Large intestine (tissue), 3 donors: Measurements from ENCODE around the gene TEAD2. TPM values are rescaled to one million over a fixed set of nuclear protein-coding genes. Genes with fewer than 3 reads are reported as not detected.
"Not testable (repeated sequence)": the region's sequence is repeated elsewhere in the genome, so short reads cannot be mapped to it uniquely, and the experiment has no call there.

ENCODE experiments used
- DNase-seq, 2 donors: peaks; one replicate each; pipeline versions ENCODE4 v3.0.0 to v3.0.0-alpha.2; 2013
- H3K27ac ChIP-seq: one replicate; pipeline ENCODE4 v1.5.1; 2013; ENCODE audit warnings: low read length
- H3K27me3 ChIP-seq: 2 replicates; pipeline ENCODE4 v1.6.1; 2013; ENCODE audit warnings: low read length; ENCODE audit not compliant: control insufficient read depth, insufficient read depth
- H3K36me3 ChIP-seq: 2 replicates; pipeline ENCODE4 v1.6.1; 2013; ENCODE audit warnings: low read length; ENCODE audit not compliant: control insufficient read depth, insufficient read depth
- H3K4me1 ChIP-seq: one replicate; pipeline ENCODE4 v1.6.1; 2013; ENCODE audit warnings: low read length; ENCODE audit not compliant: control insufficient read depth, insufficient read depth
- H3K4me3 ChIP-seq: one replicate; pipeline ENCODE4 v1.5.1; 2013; ENCODE audit warnings: low read length
- H3K9me3 ChIP-seq: one replicate; pipeline ENCODE4 v1.6.1; 2013; ENCODE audit warnings: mild to moderate bottlenecking, low read depth, low read length, moderate library complexity; ENCODE audit not compliant: control insufficient read depth
- WGBS: methylation state at CpG from one replicate; pipeline ENCODE4 v1.1.5; 2013; ENCODE audit warnings: low lambda C conversion rate; ENCODE audit not compliant: insufficient coverage; 5-methylcytosine and 5-hydroxymethylcytosine counted together
- polyA plus RNA-seq: library from polyadenylated mRNA; unstranded; fragments of 120-200 nt; gene quantifications from one replicate; pipeline ENCODE4 v1.2.1, GENCODE V29; 2013

Gene TEAD2
- polyA plus RNA-seq, 1 donor = 17.2 TPM

GRCh38 chr19:49338023-49338677 lies 24.1 kb downstream of the TEAD2 start:
- peaks cover 14% of the 10 kb centered on the region for H3K36me3 ChIP-seq
- WGBS = no CpG with 5 or more reads among the region's 34 CpGs
- H3K4me1 ChIP-seq = peaks cover 4% of the 10 kb centered on the region
- no peak overlapping the region for H3K4me3 ChIP-seq
- H3K27ac ChIP-seq = no peak overlapping the region
- peaks cover 10% of the 10 kb centered on the region for H3K9me3 ChIP-seq
- H3K27me3 ChIP-seq = peaks cover 47% of the 10 kb centered on the region
- no peak for DNase-seq

DNA sequence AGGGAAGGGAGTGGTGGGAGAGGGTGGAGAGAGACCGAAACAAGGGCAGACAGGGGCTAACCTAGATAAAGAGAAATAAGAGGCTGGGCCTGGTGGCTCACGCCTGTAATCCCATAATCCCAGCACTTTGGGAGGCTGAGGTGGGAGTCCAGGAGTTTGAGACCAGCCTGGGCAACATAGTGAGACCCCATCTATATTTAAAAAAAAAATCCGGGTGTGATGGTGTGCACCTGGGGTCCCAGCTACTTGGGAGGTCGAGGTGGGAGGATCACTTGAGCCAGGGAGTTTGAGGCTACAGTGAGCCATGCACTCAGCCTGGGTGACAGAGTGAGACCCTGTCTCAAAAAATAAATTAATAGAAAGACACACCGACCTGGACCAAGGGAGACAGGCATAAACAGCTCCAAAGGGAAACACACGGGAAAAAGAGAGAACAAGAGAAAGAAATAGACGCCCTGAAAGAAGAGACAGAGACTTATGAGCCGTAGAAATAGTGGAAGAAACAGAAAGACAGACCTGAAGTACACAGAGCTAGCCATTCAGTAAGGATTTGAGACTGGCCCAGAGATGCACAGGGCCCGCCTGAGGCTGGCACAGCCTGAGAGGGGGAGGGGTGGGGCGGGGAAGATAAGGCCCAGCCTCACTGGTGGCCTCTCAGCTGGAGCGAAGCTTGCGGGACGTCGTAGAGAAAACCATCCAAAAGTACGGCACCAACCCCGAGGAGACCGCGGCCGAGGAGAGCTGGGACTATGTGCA lies 24.8 kb downstream of the TEAD2 start:
- Histone ChIP-seq H3K27me3 (peaks cover 47% of the 10 kb centered on the region), H3K9me3 (peaks cover 10% of the 10 kb centered on the region), H3K36me3 (peaks cover 9% of the 10 kb centered on the region), H3K4me3 (no peak overlapping the region), H3K4me1 (peaks cover 4% of the 10 kb centered on the region), H3K27ac (no peak overlapping the region)
- DNase-seq = no peak
- 74% methylated on average over 3 of the region's 19 CpGs for WGBS

DNA sequence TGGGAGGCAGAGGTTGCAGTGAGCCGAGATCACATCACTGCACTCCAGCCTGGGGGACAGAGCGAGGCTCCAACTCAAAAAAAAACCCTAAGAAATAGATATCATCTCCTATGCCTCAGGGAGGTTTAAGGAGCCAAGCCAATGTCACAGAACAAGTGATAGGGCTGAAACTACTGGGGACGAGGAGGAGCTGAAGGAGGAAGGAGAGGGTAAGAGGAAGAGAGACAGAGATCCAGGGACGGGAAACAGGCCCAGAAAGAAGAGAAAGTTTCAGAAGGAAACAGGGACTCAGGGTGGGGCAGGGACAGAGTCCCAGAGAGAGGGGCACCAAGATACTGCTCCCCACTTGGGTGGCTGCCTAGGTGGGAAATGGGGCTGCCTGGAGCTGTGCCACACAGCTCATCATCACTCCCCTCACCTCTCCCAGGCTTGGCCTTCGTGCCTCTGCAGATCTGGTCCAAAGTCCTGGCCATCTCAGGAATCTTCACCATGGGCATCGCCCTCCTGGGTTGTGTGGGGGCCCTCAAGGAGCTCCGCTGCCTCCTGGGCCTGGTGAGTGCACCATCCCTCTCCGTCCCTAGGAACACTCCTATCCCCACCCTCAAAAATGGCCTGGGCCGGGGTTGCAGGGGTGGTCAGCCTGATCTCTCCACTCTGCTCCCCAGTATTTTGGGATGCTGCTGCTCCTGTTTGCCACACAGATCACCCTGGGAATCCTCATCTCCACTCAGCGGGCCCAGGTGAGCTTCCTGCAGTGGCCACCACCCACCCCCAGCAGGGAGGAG lies 25.5 kb downstream of the TEAD2 start:
- Histone ChIP-seq H3K36me3 (peaks cover 6% of the 10 kb centered on the region), H3K9me3 (peaks cover 10% of the 10 kb centered on the region), H3K4me3 (no peak overlapping the region), H3K27ac (no peak overlapping the region), H3K4me1 (peaks cover 4% of the 10 kb centered on the region), H3K27me3 (peaks cover 47% of the 10 kb centered on the region)
- DNase-seq = no peak
- no CpG with 5 or more reads among the region's 10 CpGs for WGBS

GRCh38 chr19:49335784-49336481 lies 26.3 kb downstream of the TEAD2 start:
- H3K4me1 ChIP-seq = peaks cover 4% of the 10 kb centered on the region
- peaks cover 2% of the 10 kb centered on the region for H3K36me3 ChIP-seq
- DNase-seq = no peak
- no CpG with 5 or more reads among the region's 14 CpGs for WGBS
- H3K27ac ChIP-seq = no peak overlapping the region
- peaks cover 10% of the 10 kb centered on the region for H3K9me3 ChIP-seq
- H3K27me3 ChIP-seq = peaks cover 44% of the 10 kb centered on the region
- H3K4me3 ChIP-seq = no peak overlapping the region

DNA sequence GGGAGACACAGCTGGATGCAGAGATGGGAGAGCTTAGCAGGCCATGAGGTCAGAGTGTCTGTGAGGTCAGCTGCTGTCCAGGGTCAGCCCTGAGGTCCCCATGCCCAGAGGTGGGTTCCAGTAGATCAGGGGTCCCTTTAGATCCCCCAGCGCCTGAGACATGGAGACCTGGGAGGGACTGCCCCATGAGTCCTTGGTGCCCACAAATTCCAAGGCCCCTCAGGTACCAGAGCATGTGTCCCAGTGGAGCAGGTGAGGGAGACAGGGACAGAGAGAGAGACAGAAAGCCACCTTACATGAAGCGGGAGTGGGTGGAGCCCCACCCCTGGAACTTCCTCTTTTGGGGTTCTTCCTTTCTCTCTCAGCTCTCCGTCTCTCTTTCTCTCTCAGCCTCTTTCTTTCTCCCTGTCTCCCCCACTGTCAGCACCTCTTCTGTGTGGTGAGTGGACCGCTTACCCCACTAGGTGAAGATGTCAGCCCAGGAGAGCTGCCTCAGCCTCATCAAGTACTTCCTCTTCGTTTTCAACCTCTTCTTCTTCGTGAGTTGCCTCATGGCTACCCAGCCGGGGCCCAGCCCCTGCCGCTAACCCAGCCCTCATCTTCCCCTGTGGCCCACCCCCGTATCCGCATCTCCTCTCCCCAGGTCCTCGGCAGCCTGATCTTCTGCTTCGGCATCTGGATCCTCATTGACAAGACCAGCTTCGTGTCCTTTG lies 27.0 kb downstream of the TEAD2 start, which contains the start of gene CD37:
TSS of gene CD37 (plus strand) at position 336 of the 713 bp plus-strand sequence. CDS start at position 471, 135 bp downstream.
- Histone ChIP-seq H3K27me3 (peaks cover 37% of the 10 kb centered on the region), H3K4me1 (peaks cover 4% of the 10 kb centered on the region), H3K9me3 (peaks cover 10% of the 10 kb centered on the region), H3K27ac (no peak within 1 kb of the TSS), H3K36me3 (no peaks in the 10 kb centered on the region), H3K4me3 (no peak within 1 kb of the TSS)
- no peak for DNase-seq
- 89% methylated on average over 1 of the region's 13 CpGs for WGBS

GRCh38 chr19:49333811-49334288 lies 28.4 kb downstream of the TEAD2 start:
- H3K27me3 ChIP-seq = peaks cover 24% of the 10 kb centered on the region
- H3K4me3 ChIP-seq = no peak overlapping the region
- H3K27ac ChIP-seq = no peak overlapping the region
- peaks cover 3% of the 10 kb centered on the region for H3K9me3 ChIP-seq
- WGBS = no CpG with 5 or more reads among the region's 8 CpGs
- no peaks in the 10 kb centered on the region for H3K36me3 ChIP-seq
- no peak for DNase-seq
- H3K4me1 ChIP-seq = no peaks in the 10 kb centered on the region

GRCh38 chr19:49333418-49333805 lies 28.8 kb downstream of the TEAD2 start:
- H3K27me3 ChIP-seq = peaks cover 20% of the 10 kb centered on the region
- WGBS = no CpG with 5 or more reads among the region's 3 CpGs
- peaks cover 3% of the 10 kb centered on the region for H3K9me3 ChIP-seq
- no peak overlapping the region for H3K4me3 ChIP-seq
- H3K27ac ChIP-seq = no peak overlapping the region
- no peak for DNase-seq
- no peaks in the 10 kb centered on the region for H3K36me3 ChIP-seq
- H3K4me1 ChIP-seq = no peaks in the 10 kb centered on the region

GRCh38 chr19:49332691-49333417 lies 29.4 kb downstream of the TEAD2 start:
- H3K27ac ChIP-seq, H3K4me3 ChIP-seq, H3K36me3 ChIP-seq, H3K4me1 ChIP-seq, H3K9me3 ChIP-seq, DNase-seq: not testable (repeated sequence)
- no CpG with 5 or more reads among the region's 13 CpGs for WGBS
- peaks cover 14% of the 10 kb centered on the region for H3K27me3 ChIP-seq

DNA sequence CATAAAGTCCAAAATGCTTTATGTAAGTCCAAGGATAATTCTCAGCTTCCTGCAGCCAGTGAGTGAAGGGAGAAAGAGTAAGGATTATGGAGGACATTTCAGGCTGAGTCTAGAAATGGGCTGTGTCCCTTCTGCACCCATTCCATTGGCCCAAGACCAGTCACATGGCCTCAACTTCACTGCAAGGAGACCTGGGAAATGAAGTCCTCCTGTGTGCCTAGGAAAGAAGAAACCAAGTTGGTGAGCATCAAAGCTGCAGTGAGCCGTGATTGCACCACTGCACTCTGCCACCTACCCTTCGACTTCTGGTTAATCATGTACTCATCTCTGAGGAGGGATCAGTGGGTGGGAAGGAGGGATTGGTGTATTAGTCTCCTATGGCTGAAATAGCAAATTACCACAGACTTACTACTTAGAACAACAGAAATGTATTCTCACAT lies 30.6 kb downstream of the TEAD2 start:
- no peaks in the 10 kb centered on the region for H3K4me1 ChIP-seq
- H3K36me3 ChIP-seq = no peaks in the 10 kb centered on the region
- peaks cover 3% of the 10 kb centered on the region for H3K27me3 ChIP-seq
- H3K27ac ChIP-seq = no peak overlapping the region
- H3K9me3 ChIP-seq = peaks cover 3% of the 10 kb centered on the region
- no CpG with 5 or more reads among the region's 2 CpGs for WGBS
- DNase-seq = peak in 1 of 2 donors; percentile 15
- H3K4me3 ChIP-seq = no peak overlapping the region
